MCF 10A (cell line): ENCODE data around the gene TSPAN17. TPM values are rescaled to one million over a fixed set of nuclear protein-coding genes. Genes with fewer than 3 reads are reported as not detected.
"Not testable (repeated sequence)": the region's sequence is repeated elsewhere in the genome, so short reads cannot be mapped to it uniquely, and the experiment has no call there.

ENCODE experiments used
- BruUV-seq: library from RNA; stranded (reverse); fragments of 400-500 nt; replicated peaks from 2 replicates; lab custom pipeline; 2021; lab: Mats Ljungman, UMichigan
- CTCF ChIA-PET: fragments of 300-600 bp; sonication (Branson Sonifier 250); formaldehyde crosslinking; extraction: SDS; loops from one replicate; lab custom pipeline; 2021; ENCODE audit warnings: antibody characterized with exemption, inconsistent platforms; lab: Yijun Ruan, JAX
- POLR2A ChIA-PET: fragments of 300-600, 350-650 bp; sonication (Branson Sonifier 250); formaldehyde crosslinking; extraction: SDS; loops from one replicate; lab custom pipeline; 2020; ENCODE audit warnings: antibody characterized with exemption, inconsistent platforms; lab: Yijun Ruan, JAX
- DNase-seq: peaks from one replicate; pipeline ENCODE4 v3.0.0-alpha.2; 2018; ENCODE audit not compliant: unreplicated experiment
- H3K27ac Mint-ChIP-seq: one replicate; pipeline ENCODE4 v1.8.0; 2022; ENCODE audit warnings: mild to moderate bottlenecking, low read depth, mixed read lengths; ENCODE audit not compliant: unreplicated experiment
- H3K27me3 Mint-ChIP-seq: one replicate; pipeline ENCODE4 v1.8.0; 2022; ENCODE audit warnings: mixed read lengths; ENCODE audit not compliant: insufficient read depth, unreplicated experiment
- H3K36me3 Mint-ChIP-seq: one replicate; pipeline ENCODE4 v1.8.0; 2022; ENCODE audit warnings: mild to moderate bottlenecking, moderate library complexity, mixed read lengths; ENCODE audit not compliant: insufficient read depth, unreplicated experiment
- H3K4me1 Mint-ChIP-seq: one replicate; pipeline ENCODE4 v1.8.0; 2022; ENCODE audit warnings: mixed read lengths; ENCODE audit not compliant: insufficient read depth, unreplicated experiment
- H3K4me3 Mint-ChIP-seq: one replicate; pipeline ENCODE4 v1.8.0; 2022; ENCODE audit warnings: mild to moderate bottlenecking, moderate library complexity, mixed read lengths; ENCODE audit not compliant: unreplicated experiment
- H3K9me3 Mint-ChIP-seq: one replicate; pipeline ENCODE4 v1.8.0; 2022; ENCODE audit warnings: mixed read lengths; ENCODE audit not compliant: unreplicated experiment
- intact Hi-C: fragments of 100-400 bp; cut with micrococcal nuclease; formaldehyde crosslinking; loops from 2 replicates; pipeline ENCODE4 v1.14.1; 2022
- total RNA-seq: library from RNA; stranded (reverse); gene quantifications from 2 replicates; pipeline ENCODE4 v1.2.3, GENCODE V29; 2022
- TF ChIP-seq, protein P1 (sequence below): fragments of 200-600 bp; IDR thresholded peaks from one replicate; pipeline ENCODE4 v1.8.0; 2022; ENCODE audit warnings: antibody characterized with exemption, mild to moderate bottlenecking; ENCODE audit not compliant: unreplicated experiment

Gene TSPAN17
- total RNA-seq, 1 experiment from 2014 or later, result 36.7 TPM

DNA sequence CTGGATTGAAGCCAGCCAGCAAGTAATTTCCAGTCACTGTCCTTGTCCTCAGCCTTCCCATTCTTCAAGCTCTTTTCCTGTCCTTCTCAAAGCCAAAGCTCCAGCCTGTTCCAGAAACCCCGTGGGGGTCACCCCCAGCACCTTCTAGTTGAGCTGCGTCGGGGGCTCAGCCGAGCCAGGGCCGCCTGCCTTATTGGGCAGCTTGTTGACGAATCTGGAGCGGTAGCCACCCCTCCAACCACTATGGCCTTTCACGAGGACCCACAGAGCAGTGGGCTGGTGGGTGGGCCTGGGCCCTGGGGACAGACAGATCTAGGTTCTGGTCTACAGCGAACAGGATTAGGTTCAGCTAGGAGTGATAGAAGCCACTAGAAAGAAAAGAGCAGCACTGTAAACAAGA, 47.3 kb downstream of the TSPAN17 start:
- intact Hi-C loops, result no loop called here
- Mint-ChIP-seq H3K9me3 (no peaks in the 10 kb centered on the region), H3K27me3 (peaks cover 89% of the 10 kb centered on the region), H3K36me3 (peaks cover 7% of the 10 kb centered on the region), H3K4me1 (peaks cover 8% of the 10 kb centered on the region), H3K27ac (no peak overlapping the region), H3K4me3 (no peak overlapping the region)
- ChIA-PET POLR2A (no interaction called here), CTCF (interaction anchor here (0.5 to 1.4 kb wide), 2 partner anchors 37 to 1233 kb away, joined by 3 read pairs; no protein-coding TSS in a partner anchor)
- BruUV-seq, result no TSS peak
- no peak for DNase-seq
- TF ChIP-seq, protein P1, sequence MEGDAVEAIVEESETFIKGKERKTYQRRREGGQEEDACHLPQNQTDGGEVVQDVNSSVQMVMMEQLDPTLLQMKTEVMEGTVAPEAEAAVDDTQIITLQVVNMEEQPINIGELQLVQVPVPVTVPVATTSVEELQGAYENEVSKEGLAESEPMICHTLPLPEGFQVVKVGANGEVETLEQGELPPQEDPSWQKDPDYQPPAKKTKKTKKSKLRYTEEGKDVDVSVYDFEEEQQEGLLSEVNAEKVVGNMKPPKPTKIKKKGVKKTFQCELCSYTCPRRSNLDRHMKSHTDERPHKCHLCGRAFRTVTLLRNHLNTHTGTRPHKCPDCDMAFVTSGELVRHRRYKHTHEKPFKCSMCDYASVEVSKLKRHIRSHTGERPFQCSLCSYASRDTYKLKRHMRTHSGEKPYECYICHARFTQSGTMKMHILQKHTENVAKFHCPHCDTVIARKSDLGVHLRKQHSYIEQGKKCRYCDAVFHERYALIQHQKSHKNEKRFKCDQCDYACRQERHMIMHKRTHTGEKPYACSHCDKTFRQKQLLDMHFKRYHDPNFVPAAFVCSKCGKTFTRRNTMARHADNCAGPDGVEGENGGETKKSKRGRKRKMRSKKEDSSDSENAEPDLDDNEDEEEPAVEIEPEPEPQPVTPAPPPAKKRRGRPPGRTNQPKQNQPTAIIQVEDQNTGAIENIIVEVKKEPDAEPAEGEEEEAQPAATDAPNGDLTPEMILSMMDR, result no peak

DNA sequence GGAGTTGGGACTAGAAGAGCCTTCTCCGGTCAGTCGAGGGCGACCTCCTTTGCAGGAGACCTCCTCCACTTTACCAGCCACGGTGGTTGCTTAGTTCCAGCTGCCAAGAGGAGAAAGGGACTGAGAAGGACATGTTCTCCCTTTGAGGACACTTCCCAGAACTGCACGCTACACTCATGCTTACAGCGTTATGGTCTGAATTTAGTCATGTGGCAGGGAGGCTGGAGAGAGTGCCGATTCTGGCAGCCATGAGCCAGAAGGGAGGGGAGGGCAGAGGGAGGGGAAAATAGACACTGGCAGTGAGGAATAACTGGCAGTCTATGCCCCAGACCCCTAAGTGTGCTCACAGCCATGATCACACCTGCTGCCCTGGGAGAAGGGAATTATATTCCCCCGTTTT, 47.8 kb downstream of the TSPAN17 start:
- CTCF ChIA-PET, result no interaction called here
- POLR2A ChIA-PET, result no interaction called here
- intact Hi-C loops, result no loop called here
- H3K4me1 Mint-ChIP-seq, result peaks cover 8% of the 10 kb centered on the region
- no peak for DNase-seq
- H3K36me3 Mint-ChIP-seq, result peaks cover 7% of the 10 kb centered on the region
- H3K27ac Mint-ChIP-seq, result no peak overlapping the region
- H3K27me3 Mint-ChIP-seq, result peaks cover 87% of the 10 kb centered on the region
- TF ChIP-seq, protein P1, result no peak
- H3K9me3 Mint-ChIP-seq, result no peaks in the 10 kb centered on the region
- BruUV-seq, result no TSS peak
- H3K4me3 Mint-ChIP-seq, result no peak overlapping the region

DNA sequence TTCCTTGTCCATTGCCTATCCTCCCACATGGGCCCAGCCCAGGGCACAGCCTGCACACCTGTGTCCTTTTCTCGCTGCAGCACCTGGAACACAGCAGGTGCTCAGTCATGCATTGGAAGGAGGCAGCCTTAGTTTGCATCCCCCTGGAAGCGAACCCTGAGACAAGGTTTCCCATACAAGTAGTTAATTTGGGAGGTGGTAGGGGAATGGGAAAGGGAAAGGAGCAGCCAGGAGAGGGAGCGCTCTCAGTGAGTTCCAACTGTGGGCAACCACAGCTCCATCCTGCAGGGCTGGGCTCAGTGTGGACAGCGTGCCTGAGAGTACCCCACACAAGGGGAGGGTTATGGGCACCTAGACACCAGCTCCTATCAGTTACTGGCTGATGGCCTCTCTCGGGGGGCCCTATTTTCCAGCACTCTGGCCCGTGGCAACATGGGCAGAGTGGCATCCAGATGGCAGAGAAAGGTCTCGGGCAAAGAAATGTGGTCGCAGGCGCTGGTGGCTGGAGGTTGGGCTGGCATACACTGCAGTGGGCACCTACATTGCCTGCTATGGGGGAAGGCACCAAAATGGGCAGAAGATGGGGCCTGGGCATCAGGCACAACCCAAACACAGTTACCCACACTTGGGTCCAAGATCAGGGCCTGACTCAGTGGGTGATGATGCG, 50.1 kb downstream of the TSPAN17 start:
- no peak for DNase-seq
- ChIA-PET POLR2A (no interaction called here), CTCF (interaction anchor here (0.6 to 0.7 kb wide), 2 partner anchors 49 to 1758 kb away, joined by 3 to 4 read pairs; no protein-coding TSS in a partner anchor)
- TF ChIP-seq, protein P1, result no peak
- Mint-ChIP-seq H3K4me1 (peaks cover 8% of the 10 kb centered on the region), H3K4me3 (no peak overlapping the region), H3K27me3 (peaks cover 89% of the 10 kb centered on the region), H3K27ac (no peak overlapping the region), H3K9me3 (no peaks in the 10 kb centered on the region), H3K36me3 (no peaks in the 10 kb centered on the region)
- intact Hi-C loops, result no loop called here
- BruUV-seq, result no TSS peak

DNA sequence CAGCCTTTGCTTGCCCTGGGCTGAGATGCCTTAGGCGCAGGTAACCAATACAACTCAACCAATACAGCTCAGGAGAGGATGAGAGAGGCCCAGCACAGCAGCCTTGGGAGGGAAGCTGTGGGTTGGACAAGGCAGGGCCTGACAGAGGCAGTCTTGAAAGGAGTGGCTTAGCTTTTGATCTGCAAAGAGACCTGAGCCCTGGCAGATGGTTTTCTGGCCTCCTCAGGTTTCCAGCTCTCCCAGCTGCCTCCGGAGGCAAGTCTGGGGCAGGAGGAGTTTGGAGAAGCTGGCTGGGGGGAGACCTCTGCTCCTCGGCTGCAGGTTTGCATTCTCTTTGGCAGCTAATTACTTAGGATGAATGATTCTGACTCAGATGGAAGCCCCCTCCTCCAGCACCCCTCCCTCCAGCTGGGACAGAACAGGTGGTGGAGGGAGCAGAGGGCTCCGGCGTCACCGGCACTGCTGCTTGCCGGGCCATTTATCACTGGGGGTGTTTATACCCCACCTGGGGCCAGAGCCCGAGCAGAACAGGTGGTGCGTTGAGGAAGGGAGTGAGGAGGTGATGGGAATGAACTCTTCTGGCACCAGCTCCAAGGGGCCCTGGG, 50.8 kb downstream of the TSPAN17 start:
- BruUV-seq, result no TSS peak
- no peak overlapping the region for H3K27ac Mint-ChIP-seq
- H3K27me3 Mint-ChIP-seq, result peaks cover 89% of the 10 kb centered on the region
- POLR2A ChIA-PET, result no interaction called here
- CTCF ChIA-PET, result interaction anchor here (0.6 to 0.7 kb wide), 3 partner anchors 27 to 1758 kb away, joined by 3 to 4 read pairs (median 3); no protein-coding TSS in a partner anchor
- TF ChIP-seq, protein P1, result no peak
- intact Hi-C loops, result no loop called here
- H3K4me1 Mint-ChIP-seq, result peaks cover 8% of the 10 kb centered on the region
- H3K9me3 Mint-ChIP-seq, result no peaks in the 10 kb centered on the region
- no peak for DNase-seq
- H3K36me3 Mint-ChIP-seq, result no peaks in the 10 kb centered on the region
- no peak overlapping the region for H3K4me3 Mint-ChIP-seq

DNA sequence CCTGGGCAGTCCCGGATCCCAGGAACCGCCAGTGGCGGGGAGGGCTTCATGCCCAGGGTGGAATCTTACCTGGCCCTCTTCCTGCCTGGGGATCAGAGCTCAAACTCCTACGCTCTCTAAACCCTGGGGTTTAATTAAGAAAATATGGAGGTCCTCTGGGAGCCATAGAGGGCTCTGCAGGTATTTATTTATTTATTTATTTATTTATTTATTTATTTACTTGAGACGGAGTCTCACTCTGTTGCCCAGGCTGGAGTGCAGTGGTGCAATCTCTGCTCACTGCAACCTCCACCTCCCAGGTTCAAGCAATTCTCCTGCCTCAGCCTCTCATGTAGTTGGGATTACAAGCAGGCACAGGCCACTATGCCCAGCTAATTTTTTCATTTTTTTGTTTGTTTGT, 52.2 kb downstream of the TSPAN17 start:
- H3K4me3 Mint-ChIP-seq, DNase-seq, BruUV-seq, H3K36me3 Mint-ChIP-seq, H3K9me3 Mint-ChIP-seq, H3K27ac Mint-ChIP-seq, intact Hi-C loops, POLR2A ChIA-PET, H3K4me1 Mint-ChIP-seq: not testable (repeated sequence)
- peaks cover 88% of the 10 kb centered on the region for H3K27me3 Mint-ChIP-seq
- CTCF ChIA-PET, result interaction anchor here (0.7 to 1.1 kb wide), 3 partner anchors 11 to 114 kb away, joined by 3 read pairs; no protein-coding TSS in a partner anchor
